GM12878 (cell line): ENCODE results near the gene LKAAEAR1. TPM values are rescaled to one million over a fixed set of nuclear protein-coding genes. Genes with fewer than 3 reads are reported as not detected.

ENCODE experiments used
- ATAC-seq: fragments of 200-7000 bp; cut with Tn5 transposase; 3 replicates; pipeline ENCODE4 v1.9.1; 2020; ENCODE audit warnings: mild to moderate bottlenecking, moderate library complexity
- BruUV-seq: library from RNA; stranded (reverse); fragments of 400-500 nt; replicated peaks from 2 replicates; lab custom pipeline; 2021; lab: Mats Ljungman, UMichigan
- CTCF ChIA-PET: fragments of 300-600 bp; sonication (Branson Sonifier 250); formaldehyde crosslinking; extraction: SDS; loops from one replicate; lab custom pipeline; 2021; ENCODE audit warnings: inconsistent platforms; lab: Yijun Ruan, JAX
- POLR2A ChIA-PET: fragments of 350-600 bp; formaldehyde crosslinking; extraction: SDS; loops from one replicate; lab custom pipeline; 2021; ENCODE audit warnings: inconsistent platforms; lab: Charles Lee
- RAD21 ChIA-PET: fragments of 300-600 bp; sonication (Branson Sonifier 250); formaldehyde crosslinking; loops from one replicate; lab custom pipeline; 2023; ENCODE audit warnings: antibody characterized with exemption; ENCODE audit not compliant: unreplicated experiment; lab: Charles Lee
- SMC1A ChIA-PET: fragments of 300-600 bp; sonication (Branson Sonifier 250); formaldehyde crosslinking; loops from one replicate; lab custom pipeline; 2023; ENCODE audit not compliant: unreplicated experiment, uncharacterized antibody; lab: Charles Lee
- DNase-seq: peaks from one replicate; pipeline ENCODE4 v3.0.0-alpha.2; 2011; ENCODE audit warnings: low read depth, low spot score
- FAIRE-seq: peaks from 3 replicates; lab custom pipeline; 2011; peaks lifted over from hg19 to GRCh38; lab: Jason Lieb, UNC
- H2AFZ ChIP-seq: 2 replicates; pipeline ENCODE4 v1.6.0; 2011; ENCODE audit warnings: low read depth, low read length, control low read depth; ENCODE audit not compliant: control insufficient read depth
- H3K27ac ChIP-seq: 2 replicates; pipeline ENCODE4 v1.5.1; 2011; ENCODE audit warnings: control low read depth; ENCODE audit not compliant: control insufficient read depth, insufficient read depth
- H3K27me3 ChIP-seq, 2 experiments: replicated peaks in 1 of 2; 2 replicates each; pipeline versions ENCODE4 v1.6.0 to v1.6.1; 2011; ENCODE audit warnings: low read length in 1 of 2; ENCODE audit not compliant: control insufficient read depth in 2 of 2, insufficient read depth in 2 of 2
- H3K36me3 ChIP-seq, 2 experiments: 2 replicates each; pipeline ENCODE4 v1.5.1; 2011; ENCODE audit warnings: low read length in 1 of 2; ENCODE audit not compliant: control insufficient read depth in 2 of 2, insufficient read depth in 2 of 2
- H3K4me1 ChIP-seq: 2 replicates; pipeline ENCODE4 v1.6.1; 2011; ENCODE audit warnings: mild to moderate bottlenecking, low read length, moderate library complexity, mixed read lengths; ENCODE audit not compliant: control insufficient read depth, insufficient read depth
- H3K4me2 ChIP-seq: 2 replicates; pipeline ENCODE4 v1.6.0; 2011; ENCODE audit warnings: control low read depth; ENCODE audit not compliant: control insufficient read depth, insufficient read depth
- H3K4me3 ChIP-seq: fragments of 200-600 bp; sonication (generic); 2 replicates; pipeline ENCODE4 v1.5.1; 2016
- H3K79me2 ChIP-seq: 2 replicates; pipeline ENCODE4 v1.6.0; 2011; ENCODE audit warnings: low read length; ENCODE audit not compliant: control insufficient read depth, insufficient read depth
- H3K9ac ChIP-seq: 2 replicates; pipeline ENCODE4 v1.8.0; 2011; ENCODE audit warnings: low read length, control low read depth, mixed read lengths; ENCODE audit not compliant: control insufficient read depth, insufficient read depth
- H3K9me3 ChIP-seq: replicated peaks from 3 replicates; pipeline ENCODE4 v1.5.1; 2011; ENCODE audit warnings: mild to moderate bottlenecking, low read length; ENCODE audit not compliant: control insufficient read depth, insufficient read depth
- H4K20me1 ChIP-seq: 2 replicates; pipeline ENCODE4 v1.6.0; 2011; ENCODE audit not compliant: control insufficient read depth, insufficient read depth
- ESRRA ChIP-seq: IDR thresholded peaks from 2 replicates; pipeline ENCODE4 v1.6.1; 2012; ENCODE audit warnings: mild to moderate bottlenecking, low read length, improper control_type of control experiment
- EZH2 ChIP-seq: IDR thresholded peaks from 2 replicates; pipeline ENCODE4 v1.6.1; 2012; ENCODE audit warnings: low read depth, mild to moderate bottlenecking, control low read depth, inconsistent platforms, low read length, borderline replicate concordance; ENCODE audit not compliant: control insufficient read depth
- IKZF1 ChIP-seq: fragments of 450-650 bp; conservative IDR thresholded peaks from 2 replicates; pipeline ENCODE4 v1.6.1; 2017; ENCODE audit warnings: antibody characterized with exemption, mild to moderate bottlenecking
- JUNB ChIP-seq: IDR thresholded peaks from 2 replicates; pipeline ENCODE4 v1.6.1; 2016; ENCODE audit warnings: antibody characterized with exemption, mild to moderate bottlenecking
- POLR2A ChIP-seq: IDR thresholded peaks from 2 replicates; pipeline ENCODE4 v1.6.1; 2011; ENCODE audit warnings: low read depth, mild to moderate bottlenecking, low read length
- RELA ChIP-seq: fragments of 450-650 bp; IDR thresholded peaks from 2 replicates; pipeline ENCODE4 v1.8.0; 2014; ENCODE audit warnings: borderline replicate concordance; ENCODE audit not compliant: partially characterized antibody
- SMARCA5 ChIP-seq: fragments of 450-650 bp; IDR thresholded peaks from 2 replicates; pipeline ENCODE4 v1.6.1; 2017; ENCODE audit warnings: mild to moderate bottlenecking
- SRF ChIP-seq, 2 experiments: IDR thresholded peaks; 2 replicates each; pipeline ENCODE4 v1.6.1; 2011; ENCODE audit warnings: low read depth in 2 of 2, low read length in 2 of 2, mild to moderate bottlenecking in 1 of 2, moderate library complexity in 1 of 2
- WGBS: methylation state at CpG from one replicate; pipeline ENCODE4 v1.1.6; 2016; ENCODE audit warnings: low lambda C conversion rate; ENCODE audit not compliant: insufficient replicate concordance, insufficient coverage; ENCODE audit errors: missing lambda C conversion rate; 5-methylcytosine and 5-hydroxymethylcytosine counted together
- in situ Hi-C: fragments of 300-500 bp; cut with MboI; formaldehyde crosslinking; loops from 9 replicates; pipeline ENCODE4 v1.14.3; 2018; ENCODE audit warnings: mixed read lengths
- intact Hi-C: fragments of 100-400 bp; cut with micrococcal nuclease; formaldehyde crosslinking; loops from one replicate; pipeline ENCODE4 v1.14.2; 2022; ENCODE audit not compliant: unreplicated experiment
- polyA plus RNA-seq, 11 experiments: library from polyadenylated mRNA; depleted of rRNA in 4 of 11; unstranded in 6 of 11; stranded (reverse) in 5 of 11; fragments of >200 nt; fragmentation: Nextera tagmentation in 4 of 11; fragmentation: Illumina TruSeq in 1 of 11; extraction: Ambion mirVana in 4 of 11; extraction: Trizol in 1 of 11; gene quantifications; 1 replicate in 1 of 11; 2 replicates in 10 of 11; pipeline versions ENCODE4 v1.2.1 to v1.2.3, GENCODE V29; 2011 to 2016; ENCODE audit warnings: inconsistent platforms in 2 of 11, missing spikeins in 2 of 11, low read depth in 1 of 11
- total RNA-seq, 4 experiments: library from RNA; depleted of rRNA in 3 of 4; stranded (reverse); fragments of >200 nt in 3 of 4; fragmentation: Illumina TruSeq in 1 of 4; extraction: Trizol in 1 of 4; gene quantifications; 2 replicates each; pipeline versions ENCODE4 v1.2.1 to v1.2.3, GENCODE V29; 2013 to 2021

LKAAEAR1 gene
- total and polyA plus RNA-seq, 10 of the 15 experiments (the other 5 are each of a cell fraction or from before 2014, with no cell fraction given), result not detected

DNA sequence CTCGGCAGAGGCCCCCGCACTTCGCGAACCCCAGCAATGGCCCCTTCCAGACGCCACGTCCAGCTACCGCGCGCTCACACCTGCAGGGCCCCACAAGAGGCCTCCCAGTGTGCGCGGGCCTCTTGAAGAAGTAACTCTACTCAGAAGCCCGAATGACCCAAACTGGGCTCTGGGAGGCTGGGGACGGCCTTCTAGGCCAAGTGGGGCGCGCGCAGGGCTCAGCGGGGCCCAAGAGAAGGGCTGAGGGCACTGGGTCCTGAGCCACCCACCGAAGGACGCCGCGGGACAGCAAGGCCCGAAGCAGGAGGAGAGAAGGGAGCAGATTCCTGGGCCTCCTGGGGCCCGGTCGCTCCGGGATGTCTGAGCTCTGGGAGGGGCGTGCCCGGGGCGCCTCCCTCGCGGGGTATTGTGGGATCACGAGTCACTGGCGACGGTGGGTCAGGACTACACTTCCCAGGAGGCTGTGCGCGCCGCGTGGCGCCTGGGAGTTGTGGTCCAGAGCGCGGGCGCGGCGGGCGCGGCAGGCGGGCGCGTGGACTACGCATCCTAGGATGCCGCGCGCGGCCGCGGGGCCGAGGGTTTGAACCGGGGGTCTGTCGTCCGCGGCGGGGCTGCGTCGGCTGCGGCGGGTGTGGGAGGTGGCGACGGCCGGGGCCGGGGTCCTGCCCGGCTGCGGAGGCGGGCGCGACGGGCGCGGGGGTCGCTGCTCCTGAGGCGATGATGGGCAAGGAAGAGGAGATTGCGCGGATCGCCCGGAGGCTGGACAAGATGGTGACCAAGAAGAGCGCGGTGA, 21.4 kb downstream of the LKAAEAR1 start, which contains the start of gene TCEA2 (continued):
- TF ChIP-seq POLR2A, result peak; percentile 67
- TF ChIP-seq SRF (IDR thresholded peaks at IDR 0.05; ENCODE audit: low read depth in 2 of 2, low read length in 2 of 2), result peak in 1 of 2 experiments; percentile 19; a peak in 1 of 4 replicates
- TF ChIP-seq EZH2, result no peak
- 0 out of 2 replicates have a peak, but pooled peaks have one; percentile 35 for TF ChIP-seq SMARCA5

- H3K79me2 ChIP-seq, result no peaks in the 10 kb centered on the region; the same call in none of the 2 replicates
- ChIA-PET RAD21 (interaction anchor here (1.0 to 2.3 kb wide), 8 partner anchors 17 to 524 kb away, joined by 3 to 8 read pairs (median 4); partner anchors contain the start of genes OPRL1, PTK6, RGS19 and TPD52L2), POLR2A (interaction anchor here (0.9 to 2.6 kb wide), 6 partner anchors 9 to 106 kb away, joined by 3 to 11 read pairs (median 5); partner anchors contain the start of gene UCKL1)
- BruUV-seq, result no TSS peak
- TF ChIP-seq IKZF1 (no peak), JUNB (no peak), RELA (no peak), ESRRA (no peak)
- TF ChIP-seq, all 136 proteins: peak for 0
- Histone ChIP-seq H3K9ac (peak overlapping the region; percentile 88), H3K4me1 (peaks cover 47% of the 10 kb centered on the region), H3K4me3 (peak overlapping the region; percentile 72), H3K27me3 (no peaks in the 10 kb centered on the region), H2AFZ (peak overlapping the region; percentile 87; the same call in 1 of the 2 replicates), H3K36me3 (no peaks in the 10 kb centered on the region), H3K9me3 (no peaks in the 10 kb centered on the region), H3K4me2 (peak overlapping the region; percentile 92), H3K27ac (peak overlapping the region; percentile 56), H4K20me1 (no peaks in the 10 kb centered on the region)
- ATAC-seq (no peak), FAIRE-seq (no peak), DNase-seq (no peak)
- CTCF ChIA-PET, result interaction anchor here (0.8 to 1.1 kb wide), 4 partner anchors 21 to 151 kb away, joined by 3 to 7 read pairs (median 3); partner anchors contain the start of gene PRPF6
- SMC1A ChIA-PET, result interaction anchor here (0.8 to 2.1 kb wide), 5 partner anchors 8 to 82 kb away, joined by 3 to 8 read pairs (median 4); partner anchors contain the start of genes RGS19 and SAMD10
- in situ Hi-C loops, result no loop called here
- 72% methylated on average over 5 of the region's 5 CpGs for WGBS
- intact Hi-C loops, result loop anchor here (2.0 kb wide), 1 partner anchor 17 kb away; the partner anchor contains the start of gene RGS19
Measured at GRCh38 chr20:64062276-64062595, 22.0 kb downstream of the LKAAEAR1 start.
